ENCODE measurements around the gene TP53. TPM values are rescaled to one million over a fixed set of nuclear protein-coding genes. Genes with fewer than 3 reads are reported as not detected.

The TP53 gene
- total RNA-seq, 1 donor from 2014 or later: 27.8 TPM

GRCh38 chr17:7707446-7707845, 20.2 kb upstream of the TP53 start:
- DNase-seq (ENCODE audit: low read depth in 2 of 2): no peak

GRCh38 chr17:7706631-7707354, 19.5 kb upstream of the TP53 start:
- no peak for DNase-seq (ENCODE audit: low read depth in 2 of 2)

GRCh38 chr17:7705269-7706255, 18.3 kb upstream of the TP53 start:
- no peak for DNase-seq (ENCODE audit: low read depth in 2 of 2)

- DNase-seq (ENCODE audit: low read depth in 2 of 2): peak in 1 of 2 donors; percentile 16
Measured at GRCh38 chr17:7704601-7705268, 17.4 kb upstream of the TP53 start, which contains the start of gene EFNB3. TSS of gene EFNB3 (plus strand) at chr17:7705202. CDS start at chr17:7705599, 397 bp downstream.

- peak; percentile 30 to 71 for DNase-seq (ENCODE audit: low read depth in 2 of 2)
Measured at GRCh38 chr17:7703584-7704479, 16.5 kb upstream of the TP53 start.

- no peak for DNase-seq (ENCODE audit: low read depth in 2 of 2)
Measured at GRCh38 chr17:7702776-7703175, 15.5 kb upstream of the TP53 start.

- DNase-seq (ENCODE audit: low read depth in 2 of 2): no peak
Measured at GRCh38 chr17:7701681-7702080, 14.4 kb upstream of the TP53 start.

GRCh38 chr17:7700510-7700909, 13.2 kb upstream of the TP53 start:
- DNase-seq (ENCODE audit: low read depth in 2 of 2): no peak

- DNase-seq (ENCODE audit: low read depth in 2 of 2): no peak
Measured at GRCh38 chr17:7697828-7698588, 10.7 kb upstream of the TP53 start.

GRCh38 chr17:7695586-7695985, 8.3 kb upstream of the TP53 start:
- DNase-seq (ENCODE audit: low read depth in 2 of 2): no peak

- no peak for DNase-seq (ENCODE audit: low read depth in 2 of 2)
Measured at GRCh38 chr17:7688808-7689316, 1.6 kb upstream of the TP53 start.

- DNase-seq (ENCODE audit: low read depth in 2 of 2): peak; percentile 99
Measured at GRCh38 chr17:7687908-7688807, 868 bp upstream of the TP53 start, which contains the start of gene WRAP53. TSS of gene WRAP53 (plus strand) at chr17:7688477. CDS start at chr17:7688649, 172 bp downstream.

- DNase-seq (ENCODE audit: low read depth in 2 of 2): peak; percentile 84 to 89
Measured at GRCh38 chr17:7686222-7687071, 843 bp downstream of the TP53 start.

GRCh38 chr17:7685533-7686221, 1.6 kb downstream of the TP53 start:
- peak; percentile 94 to 95 for DNase-seq (ENCODE audit: low read depth in 2 of 2)

- DNase-seq (ENCODE audit: low read depth in 2 of 2): no peak
Measured at GRCh38 chr17:7684851-7685532, 2.3 kb downstream of the TP53 start.

- peak in 1 of 2 donors; percentile 83 for DNase-seq (ENCODE audit: low read depth in 2 of 2)
Measured at GRCh38 chr17:7677388-7678067, 9.8 kb downstream of the TP53 start.

Data from lung microvascular endothelial cell (primary cell).